ENCODE results near the gene SYNDIG1.

The SYNDIG1 gene

GRCh38 chr20:24531631-24532419, 62.4 kb downstream of the SYNDIG1 start:
- TF ChIP-seq Cebpa-rat (IDR thresholded peaks at IDR 0.05) = no peak

GRCh38 chr20:24533449-24533848, 64.0 kb downstream of the SYNDIG1 start:
- Histone ChIP-seq H3K4me3 (no peak overlapping the region), H3K9ac (no peak overlapping the region), H3K36me3 (no peaks in the 10 kb centered on the region), H3K27ac (no peak overlapping the region), H3K4me1 (peaks cover 6% of the 10 kb centered on the region; the same call in 1 of the 2 replicates), H4K20me1 (no peaks in the 10 kb centered on the region), H3K4me2 (no peak overlapping the region), H3K9me3 (peaks cover 1% of the 10 kb centered on the region; the same call in 1 of the 2 replicates), H3K27me3 (no peaks in the 10 kb centered on the region)
- no peak for TF ChIP-seq Cebpa-rat (IDR thresholded peaks at IDR 0.05)

More at GRCh38 chr20:24531631-24532419, 62.4 kb downstream of the SYNDIG1 start:
- H3K9me3 ChIP-seq = no peaks in the 10 kb centered on the region
- no peak overlapping the region for H3K9ac ChIP-seq
- H3K4me1 ChIP-seq = peaks cover 6% of the 10 kb centered on the region; the same call in 1 of the 2 replicates
- H3K4me3 ChIP-seq = no peak overlapping the region
- H3K27me3 ChIP-seq = no peaks in the 10 kb centered on the region
- H3K4me2 ChIP-seq = no peak overlapping the region
- H3K27ac ChIP-seq = no peak overlapping the region
- no peaks in the 10 kb centered on the region for H4K20me1 ChIP-seq
- no peaks in the 10 kb centered on the region for H3K36me3 ChIP-seq

- Histone ChIP-seq H3K4me1 (no peaks in the 10 kb centered on the region), H3K27me3 (no peaks in the 10 kb centered on the region), H3K27ac (0 out of 2 replicates have a peak overlapping the region, but pooled peaks have one; percentile 21), H3K9ac (no peak overlapping the region), H3K4me2 (no peak overlapping the region), H3K4me3 (no peak overlapping the region), H3K36me3 (no peaks in the 10 kb centered on the region), H3K9me3 (peaks cover 5% of the 10 kb centered on the region; the same call in 1 of the 2 replicates), H4K20me1 (no peaks in the 10 kb centered on the region)
- no peak for TF ChIP-seq Cebpa-rat (IDR thresholded peaks at IDR 0.05)
Observed at GRCh38 chr20:24534282-24534681, 64.9 kb downstream of the SYNDIG1 start.

- H3K4me2 ChIP-seq = no peak overlapping the region
Observed at GRCh38 chr20:24535941-24536730, 66.7 kb downstream of the SYNDIG1 start.

DNA sequence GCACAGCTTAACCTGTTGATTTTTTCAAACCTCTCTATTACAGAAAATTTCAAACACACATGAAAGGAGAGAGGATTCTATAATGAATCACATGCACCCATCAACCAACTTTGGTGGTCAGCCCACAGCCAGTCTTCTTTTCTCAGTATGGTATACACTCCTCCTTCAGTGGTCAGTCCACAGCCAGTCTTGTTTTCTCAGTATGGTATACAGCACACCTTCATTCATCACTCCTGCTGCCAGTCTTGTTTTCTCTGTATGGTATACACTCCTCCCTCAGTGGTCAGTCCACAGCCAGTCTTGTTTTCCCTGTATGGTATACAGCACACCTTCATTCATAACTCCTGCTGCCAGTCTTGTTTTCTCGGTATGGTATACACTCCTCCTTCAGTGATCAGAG, 67.8 kb downstream of the SYNDIG1 start:
- Histone ChIP-seq H3K36me3 (no peaks in the 10 kb centered on the region), H3K9ac (no peak overlapping the region), H3K27ac (no peak overlapping the region), H3K27me3 (no peaks in the 10 kb centered on the region), H3K4me2 (no peak overlapping the region), H3K9me3 (peaks cover 9% of the 10 kb centered on the region), H4K20me1 (no peaks in the 10 kb centered on the region), H3K4me3 (no peak overlapping the region), H3K4me1 (peaks cover 20% of the 10 kb centered on the region)
- TF ChIP-seq Cebpa-rat (IDR thresholded peaks at IDR 0.05) = no peak

More at GRCh38 chr20:24535941-24536730, 66.7 kb downstream of the SYNDIG1 start:
- Histone ChIP-seq H3K9ac (no peak overlapping the region), H3K4me1 (peaks cover 9% of the 10 kb centered on the region), H3K27ac (no peak overlapping the region), H3K27me3 (no peaks in the 10 kb centered on the region), H3K4me3 (no peak overlapping the region), H3K36me3 (no peaks in the 10 kb centered on the region), H4K20me1 (no peaks in the 10 kb centered on the region), H3K9me3 (peaks cover 9% of the 10 kb centered on the region)
- TF ChIP-seq Cebpa-rat (IDR thresholded peaks at IDR 0.05) = no peak

DNA sequence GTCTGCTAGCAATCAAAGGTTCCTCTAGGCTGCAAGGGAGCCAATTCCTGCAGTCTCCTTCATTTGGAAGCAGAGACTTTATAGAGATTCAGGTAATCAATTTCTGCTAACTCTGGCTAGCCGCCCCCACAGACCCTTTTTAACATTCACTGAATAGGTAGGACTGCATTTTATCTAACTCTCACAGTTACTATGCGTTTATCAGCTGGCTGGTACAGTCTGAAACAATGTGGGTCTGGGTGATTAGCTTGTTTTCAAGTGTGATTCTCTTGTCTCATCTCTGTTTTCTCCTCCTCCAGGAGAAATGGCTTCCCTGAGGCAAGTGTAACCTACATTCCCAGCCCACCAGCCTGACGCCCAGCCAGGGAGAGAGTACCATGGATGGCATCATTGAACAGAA, 73.3 kb downstream of the SYNDIG1 start:
- H3K4me3 ChIP-seq = no peak overlapping the region
- no peaks in the 10 kb centered on the region for H3K36me3 ChIP-seq
- H3K9me3 ChIP-seq = peaks cover 11% of the 10 kb centered on the region
- 0 out of 2 replicates have a peak overlapping the region, but pooled peaks have one; percentile 27 for H3K27ac ChIP-seq
- peaks cover 43% of the 10 kb centered on the region for H3K4me1 ChIP-seq
- no peaks in the 10 kb centered on the region for H4K20me1 ChIP-seq
- no peak for TF ChIP-seq Cebpa-rat (IDR thresholded peaks at IDR 0.05)
- H3K27me3 ChIP-seq = no peaks in the 10 kb centered on the region
- peak overlapping the region; percentile 78 for H3K4me2 ChIP-seq
- no peak overlapping the region for H3K9ac ChIP-seq

DNA sequence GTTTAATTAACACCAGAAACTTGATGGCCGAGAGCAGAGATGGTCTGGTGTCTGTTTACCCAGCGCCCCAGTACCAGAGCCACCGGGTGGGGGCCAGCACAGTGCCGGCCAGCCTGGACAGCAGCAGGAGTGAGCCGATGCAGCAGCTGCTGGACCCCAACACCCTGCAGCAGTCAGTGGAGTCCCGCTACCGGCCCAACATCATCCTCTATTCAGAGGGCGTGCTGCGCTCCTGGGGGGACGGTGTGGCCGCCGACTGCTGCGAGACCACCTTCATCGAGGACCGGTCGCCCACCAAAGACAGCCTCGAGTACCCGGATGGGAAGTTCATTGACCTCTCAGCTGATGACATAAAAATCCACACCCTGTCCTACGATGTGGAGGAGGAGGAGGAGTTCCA, 73.7 kb downstream of the SYNDIG1 start:
- no peaks in the 10 kb centered on the region for H3K27me3 ChIP-seq
- H3K27ac ChIP-seq = 0 out of 2 replicates have a peak overlapping the region, but pooled peaks have one; percentile 27
- H3K9ac ChIP-seq = no peak overlapping the region
- H4K20me1 ChIP-seq = no peaks in the 10 kb centered on the region
- TF ChIP-seq Cebpa-rat (IDR thresholded peaks at IDR 0.05) = no peak
- H3K4me3 ChIP-seq = no peak overlapping the region
- H3K4me2 ChIP-seq = peak overlapping the region; percentile 78; the same call in 1 of the 2 replicates
- peaks cover 43% of the 10 kb centered on the region for H3K4me1 ChIP-seq
- H3K9me3 ChIP-seq = peaks cover 11% of the 10 kb centered on the region
- H3K36me3 ChIP-seq = no peaks in the 10 kb centered on the region

DNA sequence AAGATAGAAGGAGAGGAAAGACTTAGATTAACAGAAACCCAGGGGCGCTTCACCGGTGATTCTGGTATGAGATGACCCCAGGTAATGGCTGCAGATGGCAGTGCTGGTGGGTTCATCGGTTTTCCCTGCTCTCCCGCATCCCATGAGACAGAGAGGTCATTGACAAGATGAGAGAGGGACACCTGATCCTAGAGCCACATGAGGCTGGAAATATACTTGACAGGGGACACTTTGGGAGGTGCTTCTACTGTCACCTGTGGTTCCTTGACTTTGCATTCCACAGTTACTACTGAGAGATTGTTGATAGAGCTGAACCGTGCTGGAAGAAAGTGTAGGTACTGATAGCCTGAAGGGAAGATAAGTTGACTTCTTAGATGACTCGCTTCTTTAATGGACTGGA, 74.3 kb downstream of the SYNDIG1 start:
- no peak overlapping the region for H3K9ac ChIP-seq
- peaks cover 7% of the 10 kb centered on the region; the same call in 1 of the 2 replicates for H3K9me3 ChIP-seq
- no peaks in the 10 kb centered on the region for H3K27me3 ChIP-seq
- H3K4me3 ChIP-seq = no peak overlapping the region
- no peaks in the 10 kb centered on the region for H4K20me1 ChIP-seq
- H3K36me3 ChIP-seq = no peaks in the 10 kb centered on the region
- no peak overlapping the region for H3K27ac ChIP-seq
- no peak for TF ChIP-seq Cebpa-rat (IDR thresholded peaks at IDR 0.05)
- H3K4me1 ChIP-seq = peaks cover 43% of the 10 kb centered on the region
- 0 out of 2 replicates have a peak overlapping the region, but pooled peaks have one; percentile 29 for H3K4me2 ChIP-seq

GRCh38 chr20:24544371-24544770, 74.9 kb downstream of the SYNDIG1 start:
- Histone ChIP-seq H3K27ac (0 out of 2 replicates have a peak overlapping the region, but pooled peaks have one; percentile 32), H3K36me3 (no peaks in the 10 kb centered on the region), H3K9ac (no peak overlapping the region), H3K4me1 (peaks cover 43% of the 10 kb centered on the region), H3K9me3 (peaks cover 7% of the 10 kb centered on the region; the same call in 1 of the 2 replicates), H4K20me1 (no peaks in the 10 kb centered on the region), H3K4me2 (peak overlapping the region; percentile 29; the same call in 1 of the 2 replicates), H3K4me3 (no peak overlapping the region), H3K27me3 (no peaks in the 10 kb centered on the region)
- no peak for TF ChIP-seq Cebpa-rat (IDR thresholded peaks at IDR 0.05)
